Measurements from ENCODE around the gene INSYN2A. TPM values are rescaled to one million over a fixed set of nuclear protein-coding genes. Genes with fewer than 3 reads are reported as not detected.
A peak's percentile ranks its signal among the peaks of the same experiment; 100 is the strongest.

INSYN2A gene
- polyA plus RNA-seq, 2 of the 4 experiments (the other 2 are of a cell fraction): 0.25 to 0.54 TPM

GRCh38 chr10:127157506-127158200 lies 38.7 kb downstream of the INSYN2A start:
- TF ChIP-seq FOXS1 (CRISPR knock-in tag; IDR thresholded peaks at IDR 0.05): no peak
- TF ChIP-seq SMC3 (IDR thresholded peaks at IDR 0.05): no peak
- no peak for TF ChIP-seq HMGXB4 (CRISPR knock-in tag; IDR thresholded peaks at IDR 0.05; ENCODE audit: borderline replicate concordance)
- TF ChIP-seq MAZ (IDR thresholded peaks at IDR 0.05; ENCODE audit: borderline replicate concordance, low read depth, low read length): no peak
- TF ChIP-seq TFCP2L1 (CRISPR knock-in tag; IDR thresholded peaks at IDR 0.05): no peak
- no peak for TF ChIP-seq CBX8 (IDR thresholded peaks at IDR 0.05)
- no peak for TF ChIP-seq HEYL (CRISPR knock-in tag; IDR thresholded peaks at IDR 0.05)
- TF ChIP-seq GATA3 (IDR thresholded peaks at IDR 0.05; ENCODE audit: borderline replicate concordance): no peak
- DNase-seq (ENCODE audit: low read depth in 1 of 2, low spot score in 1 of 2): no peak
- H3K4me1 ChIP-seq: peaks cover 5% of the 10 kb centered on the region
- no peak overlapping the region for H3K4me2 ChIP-seq
- no peak for ATAC-seq
- ChIA-PET POLR2A (no interaction called here), CTCF (no interaction called here)
- H3K27ac ChIP-seq: no peak overlapping the region
- H3K9me3 ChIP-seq: no peaks in the 10 kb centered on the region
- WGBS (ENCODE audit: missing lambda C conversion rate): 84% methylated on average over 2 of the region's 2 CpGs
- no peak overlapping the region for H3K4me3 ChIP-seq
- no peak for FAIRE-seq

DNA sequence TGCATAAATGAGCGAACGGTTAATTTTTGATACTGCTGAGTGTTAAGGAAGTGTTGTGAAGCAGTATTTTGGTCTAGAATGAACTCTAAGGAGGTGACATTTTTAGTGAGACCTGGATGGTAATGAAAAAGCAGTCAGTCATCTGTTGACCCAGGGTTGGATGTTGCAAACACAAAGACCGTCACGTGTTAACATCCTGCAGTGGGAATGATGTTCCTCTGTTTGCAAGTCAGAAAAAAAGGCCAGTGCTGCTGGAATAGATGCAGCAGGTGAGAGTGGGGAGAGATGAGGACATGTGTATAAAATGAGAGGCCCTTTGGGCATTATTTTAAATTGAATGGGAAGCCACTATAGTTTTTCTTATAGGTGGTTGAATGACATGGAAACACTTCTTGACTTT lies 39.3 kb downstream of the INSYN2A start:
- Histone ChIP-seq H3K27ac (no peak overlapping the region), H3K4me3 (no peak overlapping the region), H3K9me3 (no peaks in the 10 kb centered on the region), H3K4me1 (peaks cover 11% of the 10 kb centered on the region), H3K4me2 (no peak overlapping the region)
- WGBS (ENCODE audit: missing lambda C conversion rate): 93% methylated on average over 4 of the region's 4 CpGs
- ChIA-PET POLR2A (no interaction called here), CTCF (no interaction called here)
- no peak for DNase-seq (ENCODE audit: low read depth in 1 of 2, low spot score in 1 of 2)
- no peak for FAIRE-seq
- ATAC-seq: no peak
- TF ChIP-seq, protein P1, sequence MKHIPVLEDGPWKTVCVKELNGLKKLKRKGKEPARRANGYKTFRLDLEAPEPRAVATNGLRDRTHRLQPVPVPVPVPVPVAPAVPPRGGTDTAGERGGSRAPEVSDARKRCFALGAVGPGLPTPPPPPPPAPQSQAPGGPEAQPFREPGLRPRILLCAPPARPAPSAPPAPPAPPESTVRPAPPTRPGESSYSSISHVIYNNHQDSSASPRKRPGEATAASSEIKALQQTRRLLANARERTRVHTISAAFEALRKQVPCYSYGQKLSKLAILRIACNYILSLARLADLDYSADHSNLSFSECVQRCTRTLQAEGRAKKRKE (CRISPR knock-in tag; IDR thresholded peaks at IDR 0.05; ENCODE audit: low read depth): no peak
- no peak for TF ChIP-seq CTCF (IDR thresholded peaks at IDR 0.05)
- no peak for TF ChIP-seq HEYL (CRISPR knock-in tag; IDR thresholded peaks at IDR 0.05)
- TF ChIP-seq BHLHE40 (IDR thresholded peaks at IDR 0.05; ENCODE audit: low read depth, low read length): no peak
- TF ChIP-seq POLR2A (IDR thresholded peaks at IDR 0.05; ENCODE audit: low read length): no peak
- no peak for TF ChIP-seq FOSB (CRISPR knock-in tag; IDR thresholded peaks at IDR 0.05)
- TF ChIP-seq EHMT2 (IDR thresholded peaks at IDR 0.05; ENCODE audit: low read depth): no peak
- no peak for TF ChIP-seq PHF8 (IDR thresholded peaks at IDR 0.05; ENCODE audit: borderline replicate concordance, low read depth)
- no peak for TF ChIP-seq HES2 (IDR thresholded peaks at IDR 0.05)

DNA sequence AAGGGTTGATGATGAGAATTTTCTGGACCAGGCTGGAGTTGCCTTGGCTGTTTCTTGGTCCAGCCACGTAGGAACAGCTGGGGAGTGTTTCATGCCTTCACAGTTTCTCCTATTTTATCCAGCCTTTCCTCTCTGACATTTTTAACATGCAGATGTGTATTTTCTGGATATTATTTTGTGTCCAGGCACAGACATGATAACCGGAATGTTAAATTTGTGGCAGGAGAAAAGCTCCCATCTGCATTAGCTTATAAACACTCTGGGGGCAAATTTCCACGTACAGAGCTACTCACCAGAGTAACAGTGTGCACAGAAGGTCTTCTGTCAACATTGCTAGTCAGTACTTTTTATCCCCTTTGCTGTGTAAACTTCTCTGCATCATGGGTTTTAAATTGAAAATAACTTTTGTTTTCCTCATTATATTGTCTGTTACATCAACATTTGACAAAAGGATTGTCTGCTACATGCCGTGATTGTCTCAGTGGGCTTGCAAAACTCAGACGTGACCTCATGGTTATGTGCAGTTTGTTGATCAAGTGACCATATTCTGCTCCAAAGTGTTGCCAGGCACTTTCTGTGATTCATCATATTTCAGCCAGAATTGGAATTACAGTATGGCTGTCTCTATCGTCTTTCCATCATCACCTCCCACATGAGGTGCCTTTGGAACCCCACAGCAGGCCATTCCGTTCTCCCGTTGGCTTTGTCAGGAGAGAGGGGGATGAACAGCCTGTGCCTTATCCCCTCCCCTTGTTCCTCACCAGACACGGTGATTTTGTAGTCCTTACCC lies 41.4 kb downstream of the INSYN2A start:
- DNase-seq (ENCODE audit: low read depth in 1 of 2, low spot score in 1 of 2) (no peak), ATAC-seq (no peak), FAIRE-seq (no peak)
- TF ChIP-seq JUN (IDR thresholded peaks at IDR 0.05): no peak
- TF ChIP-seq HEYL (CRISPR knock-in tag; IDR thresholded peaks at IDR 0.05): no peak
- no peak for TF ChIP-seq CBX8 (IDR thresholded peaks at IDR 0.05)
- TF ChIP-seq EP300 (IDR thresholded peaks at IDR 0.05): no peak
- TF ChIP-seq, protein P2, sequence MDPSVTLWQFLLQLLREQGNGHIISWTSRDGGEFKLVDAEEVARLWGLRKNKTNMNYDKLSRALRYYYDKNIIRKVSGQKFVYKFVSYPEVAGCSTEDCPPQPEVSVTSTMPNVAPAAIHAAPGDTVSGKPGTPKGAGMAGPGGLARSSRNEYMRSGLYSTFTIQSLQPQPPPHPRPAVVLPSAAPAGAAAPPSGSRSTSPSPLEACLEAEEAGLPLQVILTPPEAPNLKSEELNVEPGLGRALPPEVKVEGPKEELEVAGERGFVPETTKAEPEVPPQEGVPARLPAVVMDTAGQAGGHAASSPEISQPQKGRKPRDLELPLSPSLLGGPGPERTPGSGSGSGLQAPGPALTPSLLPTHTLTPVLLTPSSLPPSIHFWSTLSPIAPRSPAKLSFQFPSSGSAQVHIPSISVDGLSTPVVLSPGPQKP (IDR thresholded peaks at IDR 0.05; ENCODE audit: low read depth, low read length): no peak
- no peak for TF ChIP-seq KDM5A (IDR thresholded peaks at IDR 0.05)
- no peak for TF ChIP-seq NFE2L2 (conservative IDR thresholded peaks at IDR 0.05; ENCODE audit: low read length)
- no peak for TF ChIP-seq E2F6 (IDR thresholded peaks at IDR 0.05; ENCODE audit: borderline replicate concordance, low read depth)
- TF ChIP-seq SREBF2 (IDR thresholded peaks at IDR 0.05): no peak
- no peak for TF ChIP-seq KDM1A (IDR thresholded peaks at IDR 0.05; ENCODE audit: low read depth)
- no peak overlapping the region for H3K4me3 ChIP-seq
- WGBS (ENCODE audit: missing lambda C conversion rate): 86% methylated on average over 9 of the region's 9 CpGs
- 0 out of 6 replicates have a peak overlapping the region, but pooled peaks of 1 of the 2 experiments have one; percentile 11 for H3K27ac ChIP-seq
- ChIA-PET POLR2A (no interaction called here), CTCF (no interaction called here)
- peaks cover 31% of the 10 kb centered on the region for H3K4me1 ChIP-seq
- H3K4me2 ChIP-seq: no peak overlapping the region
- H3K9me3 ChIP-seq: no peaks in the 10 kb centered on the region

Measured in A549 (cell line).